SK-N-SH treated with all-trans-retinoic acid at 6 μM for 48 hours (cell line): ENCODE measurements around the gene PRSS21.

Source experiments
- ATAC-seq: fragments of 200-7000 bp; cut with Tn5 transposase; 3 replicates; pipeline ENCODE4 v1.9.1; 2020; ENCODE audit warnings: mild to moderate bottlenecking, moderate library complexity
- ARNTL ChIP-seq: fragments of 450-650 bp; formaldehyde crosslinking; IDR thresholded peaks from 2 replicates; pipeline ENCODE4 v1.5.0; 2020; ENCODE audit warnings: low read depth, mild to moderate bottlenecking, moderate library complexity, borderline replicate concordance
- BACH2 ChIP-seq: fragments of 250-450 bp; sonication (Bioruptor Pico); IDR thresholded peaks from 2 replicates; pipeline ENCODE4 v1.9.0; 2021; ENCODE audit warnings: mild to moderate bottlenecking, borderline replicate concordance
- CSDC2 ChIP-seq: fragments of 250-450 bp; sonication (Bioruptor Pico); IDR thresholded peaks from 2 replicates; pipeline ENCODE4 v1.5.0; 2020; ENCODE audit warnings: mild to moderate bottlenecking, moderate library complexity
- ESRRG ChIP-seq: fragments of 250-450 bp; sonication (Bioruptor Pico); IDR thresholded peaks from 2 replicates; pipeline ENCODE4 v1.6.1; 2021; ENCODE audit warnings: mild to moderate bottlenecking
- GLIS3 ChIP-seq: fragments of 250-450 bp; sonication (Bioruptor Pico); IDR thresholded peaks from 2 replicates; pipeline ENCODE4 v1.5.0; 2020; ENCODE audit warnings: mild to moderate bottlenecking, moderate library complexity
- ISL1 ChIP-seq: fragments of 250-450 bp; sonication (Bioruptor Pico); IDR thresholded peaks from 2 replicates; pipeline ENCODE4 v2.1.2; 2022; ENCODE audit warnings: mild to moderate bottlenecking, moderate library complexity
- OSR1 ChIP-seq: fragments of 250-450 bp; sonication (Bioruptor Pico); IDR thresholded peaks from 2 replicates; pipeline ENCODE4 v1.8.0; 2022; ENCODE audit warnings: moderate library complexity, mild to moderate bottlenecking, inconsistent platforms
- PPARA ChIP-seq: fragments of 250-450 bp; sonication (Bioruptor Pico); IDR thresholded peaks from 2 replicates; pipeline ENCODE4 v1.5.0; 2020; ENCODE audit warnings: mild to moderate bottlenecking, borderline replicate concordance
- RARB ChIP-seq: fragments of 250-450 bp; sonication (Bioruptor Pico); IDR thresholded peaks from 2 replicates; pipeline ENCODE4 v1.8.0; 2021; ENCODE audit warnings: mild to moderate bottlenecking, moderate library complexity
- SNAI2 ChIP-seq: fragments of 250-450 bp; sonication (Bioruptor Pico); IDR thresholded peaks from 2 replicates; pipeline ENCODE4 v1.5.0; 2020; ENCODE audit warnings: mild to moderate bottlenecking, moderate library complexity
- TCF4 ChIP-seq: fragments of 250-450 bp; sonication (Bioruptor Pico); IDR thresholded peaks from 2 replicates; pipeline ENCODE4 v1.8.0; 2021; ENCODE audit warnings: mild to moderate bottlenecking, moderate library complexity, borderline replicate concordance
- TOX ChIP-seq: fragments of 250-450 bp; sonication (Bioruptor Pico); IDR thresholded peaks from 2 replicates; pipeline ENCODE4 v1.8.0; 2021; ENCODE audit warnings: mild to moderate bottlenecking, moderate library complexity, borderline replicate concordance
- TSHZ2 ChIP-seq: fragments of 250-450 bp; sonication (Bioruptor Pico); IDR thresholded peaks from 2 replicates; pipeline ENCODE4 v1.5.0; 2020; ENCODE audit warnings: mild to moderate bottlenecking, moderate library complexity
- ZC3H10 ChIP-seq: fragments of 250-450 bp; sonication (Bioruptor Pico); IDR thresholded peaks from 2 replicates; pipeline ENCODE4 v1.5.1; 2021; ENCODE audit warnings: mild to moderate bottlenecking, moderate library complexity
- ZFP3 ChIP-seq: fragments of 250-450 bp; sonication (Bioruptor Pico); IDR thresholded peaks from 2 replicates; pipeline ENCODE4 v1.5.0; 2020; ENCODE audit warnings: mild to moderate bottlenecking, moderate library complexity
- ZFP30 ChIP-seq: fragments of 450-650 bp; formaldehyde crosslinking; IDR thresholded peaks from 2 replicates; pipeline ENCODE4 v1.5.0; 2022; ENCODE audit warnings: mild to moderate bottlenecking, moderate library complexity
- ZNF565 ChIP-seq: fragments of 450-650 bp; formaldehyde crosslinking; conservative IDR thresholded peaks from 2 replicates; pipeline ENCODE4 v1.5.0; 2020; ENCODE audit warnings: low read depth, mild to moderate bottlenecking, moderate library complexity
- ZNF70 ChIP-seq: fragments of 450-650 bp; formaldehyde crosslinking; IDR thresholded peaks from 2 replicates; pipeline ENCODE4 v1.5.0; 2020; ENCODE audit warnings: mild to moderate bottlenecking, moderate library complexity
- ZNF8 ChIP-seq: fragments of 450-650 bp; formaldehyde crosslinking; IDR thresholded peaks from 2 replicates; pipeline ENCODE4 v1.5.0; 2020; ENCODE audit warnings: mild to moderate bottlenecking, moderate library complexity
- TF ChIP-seq, protein P1 (sequence below): fragments of 250-450 bp; sonication (Bioruptor Pico); IDR thresholded peaks from 2 replicates; pipeline ENCODE4 v1.8.0; 2021; ENCODE audit warnings: low read depth, mild to moderate bottlenecking, moderate library complexity, borderline replicate concordance
- TF ChIP-seq, protein P2 (sequence below): fragments of 250-450 bp; sonication (Bioruptor Pico); IDR thresholded peaks from 2 replicates; pipeline ENCODE4 v1.5.1; 2020; ENCODE audit warnings: low read depth, mild to moderate bottlenecking, moderate library complexity

PRSS21 gene

GRCh38 chr16:2774161-2774891, 42.7 kb upstream of the PRSS21 start:
- TF ChIP-seq ZFP3 (CRISPR knock-in tag), result no peak
- TF ChIP-seq BACH2 (CRISPR knock-in tag), result no peak
- TF ChIP-seq, protein P1, sequence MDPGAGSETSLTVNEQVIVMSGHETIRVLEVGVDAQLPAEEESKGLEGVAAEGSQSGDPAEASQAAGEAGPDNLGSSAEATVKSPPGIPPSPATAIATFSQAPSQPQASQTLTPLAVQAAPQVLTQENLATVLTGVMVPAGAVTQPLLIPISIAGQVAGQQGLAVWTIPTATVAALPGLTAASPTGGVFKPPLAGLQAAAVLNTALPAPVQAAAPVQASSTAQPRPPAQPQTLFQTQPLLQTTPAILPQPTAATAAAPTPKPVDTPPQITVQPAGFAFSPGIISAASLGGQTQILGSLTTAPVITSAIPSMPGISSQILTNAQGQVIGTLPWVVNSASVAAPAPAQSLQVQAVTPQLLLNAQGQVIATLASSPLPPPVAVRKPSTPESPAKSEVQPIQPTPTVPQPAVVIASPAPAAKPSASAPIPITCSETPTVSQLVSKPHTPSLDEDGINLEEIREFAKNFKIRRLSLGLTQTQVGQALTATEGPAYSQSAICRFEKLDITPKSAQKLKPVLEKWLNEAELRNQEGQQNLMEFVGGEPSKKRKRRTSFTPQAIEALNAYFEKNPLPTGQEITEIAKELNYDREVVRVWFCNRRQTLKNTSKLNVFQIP (CRISPR knock-in tag), result no peak
- TF ChIP-seq ZNF565 (CRISPR knock-in tag), result no peak
- no peak for TF ChIP-seq ZFP30 (CRISPR knock-in tag)
- no peak for TF ChIP-seq ESRRG
- TF ChIP-seq TSHZ2, result no peak
- TF ChIP-seq GLIS3 (CRISPR knock-in tag), result no peak
- no peak for TF ChIP-seq PPARA (CRISPR knock-in tag)
- TF ChIP-seq, protein P2, sequence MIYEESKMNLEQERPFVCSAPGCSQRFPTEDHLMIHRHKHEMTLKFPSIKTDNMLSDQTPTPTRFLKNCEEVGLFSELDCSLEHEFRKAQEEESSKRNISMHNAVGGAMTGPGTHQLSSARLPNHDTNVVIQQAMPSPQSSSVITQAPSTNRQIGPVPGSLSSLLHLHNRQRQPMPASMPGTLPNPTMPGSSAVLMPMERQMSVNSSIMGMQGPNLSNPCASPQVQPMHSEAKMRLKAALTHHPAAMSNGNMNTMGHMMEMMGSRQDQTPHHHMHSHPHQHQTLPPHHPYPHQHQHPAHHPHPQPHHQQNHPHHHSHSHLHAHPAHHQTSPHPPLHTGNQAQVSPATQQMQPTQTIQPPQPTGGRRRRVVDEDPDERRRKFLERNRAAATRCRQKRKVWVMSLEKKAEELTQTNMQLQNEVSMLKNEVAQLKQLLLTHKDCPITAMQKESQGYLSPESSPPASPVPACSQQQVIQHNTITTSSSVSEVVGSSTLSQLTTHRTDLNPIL (CRISPR knock-in tag), result no peak
- TF ChIP-seq RARB (CRISPR knock-in tag), result no peak
- TF ChIP-seq TCF4 (CRISPR knock-in tag), result no peak
- TF ChIP-seq OSR1, result no peak
- no peak for TF ChIP-seq ARNTL (CRISPR knock-in tag)
- TF ChIP-seq ZNF70, result no peak
- TF ChIP-seq ZC3H10 (CRISPR knock-in tag), result no peak
- ATAC-seq, result no peak

DNA sequence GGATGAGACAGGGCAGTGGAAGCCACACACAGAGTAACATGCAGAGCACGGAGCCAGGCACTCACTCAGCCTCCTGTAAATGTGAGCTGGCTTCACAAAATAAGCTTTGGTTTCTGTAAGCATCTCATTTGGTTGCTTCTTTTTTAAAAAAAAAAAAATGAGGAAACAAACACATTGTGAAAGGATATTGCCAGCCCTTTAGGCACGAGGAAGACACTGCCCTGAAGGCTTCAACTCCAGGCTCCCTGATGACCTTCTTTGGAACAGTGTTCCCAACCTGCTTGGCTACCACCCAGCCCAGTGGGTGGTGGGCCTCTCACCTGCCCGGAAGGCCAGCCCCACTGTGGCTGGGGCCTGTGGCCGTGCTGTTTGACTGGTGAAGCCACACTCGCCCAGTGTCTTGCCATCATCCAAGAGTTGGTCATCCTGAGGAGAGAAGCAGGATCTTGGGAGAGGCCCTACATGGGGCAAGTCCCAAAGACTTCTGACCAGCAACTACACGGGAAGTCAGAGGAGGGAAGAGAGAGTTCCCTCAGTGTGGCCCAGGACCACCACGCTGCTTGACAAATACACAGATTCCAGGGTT, 41.8 kb upstream of the PRSS21 start:
- no peak for ATAC-seq
- TF ChIP-seq OSR1, result no peak
- TF ChIP-seq ARNTL (CRISPR knock-in tag), result no peak
- TF ChIP-seq, protein P2 (CRISPR knock-in tag), result no peak
- TF ChIP-seq SNAI2 (CRISPR knock-in tag), result no peak
- no peak for TF ChIP-seq GLIS3 (CRISPR knock-in tag)
- no peak for TF ChIP-seq TCF4 (CRISPR knock-in tag)
- TF ChIP-seq ZNF8 (CRISPR knock-in tag), result no peak
- TF ChIP-seq ZC3H10 (CRISPR knock-in tag), result no peak
- no peak for TF ChIP-seq ZNF565 (CRISPR knock-in tag)
- TF ChIP-seq, all 23 proteins: peak for 0

DNA sequence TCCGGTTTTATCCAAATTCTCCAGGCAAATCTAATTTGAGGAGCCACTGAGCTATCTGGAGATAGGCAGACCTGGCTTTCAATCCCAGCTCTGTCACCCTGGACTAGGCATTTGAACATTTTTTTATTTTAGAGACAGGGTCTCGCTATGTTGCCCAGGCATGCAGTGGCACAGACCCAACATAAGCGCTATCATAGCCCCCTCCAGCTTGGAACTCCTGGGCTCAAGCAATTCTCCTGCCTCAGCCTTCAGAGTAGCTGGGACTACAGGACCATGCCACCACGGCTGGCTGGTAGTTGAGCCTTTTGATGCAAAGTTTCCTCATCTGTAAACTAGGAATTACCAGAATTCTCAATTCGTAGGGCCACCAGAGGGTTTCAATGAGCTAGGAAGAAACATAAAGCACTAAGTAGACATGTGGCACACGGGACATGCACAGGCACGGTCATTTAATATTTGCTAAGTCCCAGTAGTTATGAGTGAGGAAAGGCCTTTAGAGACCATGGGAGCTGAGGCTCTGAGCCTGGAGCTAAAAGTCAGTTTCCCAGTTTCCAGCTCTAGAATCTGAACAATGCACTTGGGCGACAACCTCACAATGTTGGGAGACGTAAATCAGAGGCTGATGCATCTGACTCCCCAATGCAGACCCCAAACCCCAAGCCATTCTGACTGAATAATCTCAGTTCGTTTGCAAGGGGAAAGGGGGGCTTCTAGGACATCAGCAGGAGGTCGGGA, 41.1 kb upstream of the PRSS21 start:
- ATAC-seq, result no peak
- no peak for TF ChIP-seq SNAI2 (CRISPR knock-in tag)
- TF ChIP-seq ISL1 (CRISPR knock-in tag), result no peak
- TF ChIP-seq CSDC2, result no peak
- no peak for TF ChIP-seq ZNF8 (CRISPR knock-in tag)
- no peak for TF ChIP-seq ESRRG
- TF ChIP-seq ZNF70, result no peak
- no peak for TF ChIP-seq TSHZ2
- TF ChIP-seq BACH2 (CRISPR knock-in tag), result no peak
- no peak for TF ChIP-seq ZFP3 (CRISPR knock-in tag)
- no peak for TF ChIP-seq TOX
- TF ChIP-seq ZFP30 (CRISPR knock-in tag), result no peak
